GM21367 (cell line): ENCODE data around the gene TESK2.

Experiments used
- ATAC-seq: cut with Tn5 transposase; IDR thresholded peaks from one replicate; pipeline ENCODE4 v1.9.1; 2021; ENCODE audit not compliant: unreplicated experiment

TESK2 gene

DNA sequence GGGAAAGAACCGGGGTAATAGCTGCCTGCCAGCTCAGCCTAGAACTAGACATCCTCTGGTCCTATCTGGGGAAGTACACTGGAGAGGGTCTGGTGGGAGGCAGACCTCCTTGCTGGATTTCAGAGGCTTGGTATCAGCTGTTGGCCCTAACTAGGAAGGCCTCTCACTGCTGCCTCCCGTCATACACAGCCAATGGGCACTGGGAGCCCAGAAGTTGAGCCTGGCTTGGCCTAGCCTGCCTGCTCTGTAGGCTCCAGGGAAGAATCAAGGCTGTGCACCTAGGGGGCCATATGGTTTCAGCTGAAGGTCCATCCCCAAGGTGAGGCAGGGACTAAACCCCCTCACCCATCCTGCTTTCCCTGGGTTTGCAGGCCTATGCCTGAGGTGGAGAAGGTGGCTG lies 146.5 kb downstream of the TESK2 start:
- no peak for ATAC-seq

DNA sequence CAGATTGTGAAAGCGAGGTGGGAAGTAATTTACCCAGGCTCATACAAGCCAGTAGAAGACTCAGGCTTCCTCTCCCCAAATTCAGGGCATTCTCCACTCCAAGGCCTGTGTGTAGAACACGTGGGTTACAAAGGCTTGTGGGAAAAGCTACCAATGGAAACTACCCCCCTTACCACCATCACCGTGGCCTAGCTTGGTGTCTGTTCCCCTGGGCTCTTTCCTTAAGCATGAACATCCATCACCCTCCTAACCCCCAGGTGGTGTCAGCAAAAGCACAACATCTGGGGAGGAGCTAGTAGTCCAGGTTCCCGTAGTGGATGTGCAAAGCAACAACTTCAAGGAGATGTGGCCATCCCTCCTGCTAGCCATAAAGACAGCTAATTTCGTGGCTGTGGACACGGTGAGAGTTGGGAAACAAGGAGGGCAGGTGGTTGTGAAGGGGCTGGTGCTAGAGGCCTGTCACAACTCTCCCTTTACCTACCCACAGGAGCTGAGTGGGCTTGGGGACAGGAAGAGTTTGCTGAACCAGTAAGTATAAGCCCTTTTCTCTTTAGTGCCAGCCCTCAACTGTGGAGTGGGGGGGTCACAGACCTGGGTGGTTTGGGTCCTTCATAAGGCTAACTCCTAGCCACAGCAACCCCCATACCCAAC lies 150.0 kb downstream of the TESK2 start:
- ATAC-seq: no peak

DNA sequence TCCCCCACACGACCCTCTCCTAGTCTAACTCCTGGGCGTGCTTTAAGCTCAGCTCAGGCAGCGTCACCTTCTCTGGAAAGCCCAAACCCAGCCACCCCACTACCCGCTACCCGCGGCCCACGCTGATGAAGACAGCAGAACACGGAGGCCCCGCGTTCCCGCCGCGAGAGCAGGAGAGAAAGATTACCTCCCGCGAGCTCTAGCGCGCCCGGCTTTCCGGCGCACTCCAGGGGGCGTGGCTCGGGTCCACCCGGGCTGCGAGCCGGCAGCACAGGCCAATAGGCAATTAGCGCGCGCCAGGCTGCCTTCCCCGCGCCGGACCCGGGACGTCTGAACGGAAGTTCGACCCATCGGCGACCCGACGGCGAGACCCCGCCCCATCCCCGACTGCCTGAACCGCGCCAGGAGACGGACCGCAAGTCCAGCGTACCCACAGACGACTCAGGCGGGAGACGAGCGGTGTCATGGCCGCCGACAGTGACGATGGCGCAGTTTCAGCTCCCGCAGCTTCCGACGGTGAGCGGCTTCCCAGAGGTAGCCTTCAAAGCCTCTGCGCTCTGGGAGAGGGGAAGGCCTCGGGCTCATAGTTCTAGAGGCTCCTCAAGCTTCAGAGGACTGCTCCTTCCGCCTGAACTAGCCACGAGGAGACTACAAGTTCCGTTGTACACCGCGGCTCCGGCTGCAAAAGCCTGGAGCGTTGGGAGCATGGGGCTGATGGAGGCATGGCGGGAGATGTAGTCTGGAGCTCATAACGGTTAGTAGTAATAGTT lies 151.0 kb downstream of the TESK2 start, which contains the start of the genes MUTYH and TOE1:
MUTYH (minus strand) TSS at position 652 of the 770 bp plus-strand sequence. CDS start 5,935 bp downstream, outside the sequence.
TOE1 (plus strand) TSS at position 382 of the 770 bp plus-strand sequence; CDS start at position 465, 83 bp downstream.
- ATAC-seq: peak; percentile 62

DNA sequence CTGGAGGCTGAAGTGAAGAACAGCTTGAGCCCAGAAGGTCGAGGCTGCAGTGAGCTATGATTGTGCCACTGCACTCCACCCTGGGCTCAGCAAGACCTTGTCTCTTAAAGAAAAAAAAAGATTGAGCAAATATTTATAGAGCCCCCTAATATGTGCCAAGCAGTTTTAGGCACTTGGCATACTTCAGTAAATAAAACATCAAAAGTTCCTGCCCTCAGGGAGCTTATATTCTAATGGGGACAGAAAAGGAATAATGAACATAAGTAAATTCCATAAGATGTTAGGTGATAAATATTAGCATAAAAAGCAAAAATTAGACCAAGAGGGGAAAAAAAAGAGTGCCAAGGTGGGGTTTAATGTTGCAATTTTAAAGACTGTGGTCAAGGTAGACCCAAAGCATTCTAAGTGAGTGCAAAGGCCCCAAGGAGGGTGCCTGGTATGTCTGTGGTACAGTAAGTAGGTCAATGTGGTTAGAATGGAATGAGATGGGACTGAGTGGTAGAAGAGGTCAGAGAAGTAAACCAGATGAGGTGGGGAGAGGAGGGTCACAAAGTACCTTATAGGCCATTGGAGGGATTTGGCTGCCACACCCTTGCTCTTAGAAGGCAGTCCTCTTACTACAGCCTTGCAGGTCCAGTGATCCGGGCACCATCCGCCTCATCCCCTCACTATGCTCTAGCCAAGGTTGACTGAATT lies 153.2 kb downstream of the TESK2 start:
- no peak for ATAC-seq

DNA sequence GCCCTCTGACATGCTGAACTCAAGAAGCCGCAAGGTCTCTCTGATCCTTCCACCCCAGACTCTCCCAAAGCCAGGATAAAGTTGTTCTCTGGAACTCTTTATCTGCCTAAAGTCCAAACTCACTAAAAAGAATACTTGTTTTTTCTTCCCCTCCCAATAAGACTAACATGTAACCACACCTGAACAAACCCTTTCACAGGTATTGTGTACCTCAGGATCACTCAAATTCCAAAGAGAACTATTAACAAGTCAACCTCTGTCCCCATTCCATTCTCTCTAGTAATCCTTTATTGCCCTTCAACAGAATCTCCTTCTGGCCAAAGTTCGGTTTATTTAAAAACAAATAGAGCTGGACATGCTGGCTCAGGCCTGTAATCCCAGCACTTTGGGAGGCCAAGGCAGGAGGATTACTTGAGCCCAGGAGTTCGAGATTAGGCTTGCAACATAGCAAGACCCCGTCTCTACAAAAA lies 155.1 kb downstream of the TESK2 start:
- ATAC-seq: no peak

DNA sequence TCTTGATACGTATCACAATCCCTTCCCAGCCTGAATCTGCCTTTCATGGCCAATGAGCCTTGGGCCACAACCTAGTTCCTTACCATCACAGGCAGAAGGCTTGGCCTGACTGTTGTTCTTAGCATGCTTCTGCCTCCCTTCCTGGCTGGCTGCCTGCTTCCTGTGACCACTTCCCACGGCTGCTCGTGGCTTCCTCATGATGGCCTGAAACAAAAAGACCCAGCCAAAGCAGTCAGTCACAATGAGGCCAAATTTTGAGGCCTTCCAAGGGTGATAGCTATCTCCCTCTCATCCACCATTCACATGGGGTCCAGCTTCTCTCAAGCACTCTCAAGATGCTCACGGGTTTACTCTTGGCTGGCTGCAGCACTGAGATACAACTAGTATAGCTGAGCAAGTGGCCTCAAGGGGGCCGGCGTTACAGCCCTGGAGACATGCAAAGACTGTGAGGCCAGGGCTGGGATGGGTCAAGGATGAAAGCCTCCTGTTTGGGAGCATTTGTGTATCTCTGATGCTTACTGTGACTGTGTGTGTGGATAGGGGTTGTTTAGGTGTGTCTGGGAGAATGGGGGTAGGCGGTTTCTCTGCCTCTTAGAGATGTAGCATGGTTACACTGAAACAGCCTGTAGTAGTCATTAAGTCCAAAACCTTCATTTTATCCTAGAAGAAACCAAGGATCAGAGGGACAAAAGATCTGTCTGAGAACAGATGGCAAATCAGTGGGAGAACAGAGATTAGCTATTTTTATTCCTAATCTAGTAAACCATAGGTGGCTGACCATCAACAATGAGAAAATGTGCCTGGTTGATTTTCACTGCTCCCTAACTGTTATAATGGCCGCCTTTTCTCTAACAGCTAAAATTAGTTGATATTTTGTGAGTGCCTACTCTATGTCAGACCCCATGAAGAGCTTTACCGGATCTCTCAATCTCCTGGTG lies 156.4 kb downstream of the TESK2 start:
- ATAC-seq: no peak

DNA sequence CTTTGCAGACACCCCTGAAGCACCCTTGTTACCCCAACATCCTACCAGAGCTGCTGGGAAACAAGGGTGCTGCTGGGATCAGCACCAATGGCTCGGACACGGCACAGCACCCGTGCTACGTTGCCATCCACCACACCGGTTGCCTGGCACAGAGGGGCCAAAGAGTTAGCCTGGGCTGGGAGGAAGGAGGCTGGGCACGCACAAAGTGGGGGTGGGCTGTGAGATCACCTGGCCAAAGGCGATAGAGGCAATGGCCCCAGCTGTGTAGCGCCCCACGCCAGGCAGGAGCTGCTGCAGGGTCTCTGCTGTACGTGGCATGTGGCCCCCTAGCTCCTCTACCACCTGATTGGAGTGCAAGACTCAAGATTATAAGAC lies 158.6 kb downstream of the TESK2 start:
- ATAC-seq: no peak

DNA sequence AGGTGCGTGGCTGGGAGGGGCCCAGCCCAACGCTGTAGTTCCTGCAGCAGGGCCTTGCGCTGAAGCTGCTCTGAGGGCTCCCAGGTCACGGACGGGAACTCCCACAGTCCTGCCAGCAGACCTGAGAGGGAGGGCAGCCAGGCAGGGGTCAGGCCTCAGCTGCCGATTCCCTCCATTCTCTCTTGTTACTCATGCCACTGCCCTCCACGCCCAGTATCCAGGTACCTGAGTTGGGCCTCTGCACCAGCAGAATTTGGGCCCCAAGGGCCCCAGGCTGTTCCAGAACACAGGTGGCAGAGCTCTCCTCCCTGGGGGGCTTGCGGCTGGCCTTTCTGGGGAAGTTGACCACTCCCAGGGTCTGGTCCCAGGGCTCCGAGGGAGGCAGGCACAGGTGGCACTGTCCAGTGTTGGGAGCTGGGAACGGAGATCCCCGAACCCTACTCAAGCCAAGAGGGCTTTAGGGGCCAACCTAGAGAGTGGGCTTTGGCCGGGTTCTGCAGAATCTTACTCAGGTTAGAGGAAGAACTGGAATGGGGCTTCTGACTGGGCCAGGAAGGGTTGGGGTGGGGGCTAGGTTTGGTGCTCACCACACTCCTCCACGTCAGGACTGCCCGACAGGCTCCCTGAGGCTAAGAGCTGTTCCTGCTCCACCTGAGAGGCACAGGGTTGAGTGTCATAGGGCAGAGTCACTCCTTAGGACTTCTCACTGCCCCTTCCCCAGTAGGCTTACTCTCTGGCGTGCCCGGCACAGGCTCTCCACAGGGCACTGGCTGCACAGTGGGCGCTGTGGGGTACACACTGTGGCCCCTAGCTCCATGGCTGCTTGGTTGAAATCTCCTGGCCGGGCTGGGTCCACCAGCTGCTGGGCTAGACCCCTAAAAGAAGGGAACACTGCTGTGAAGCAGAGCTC lies 159.3 kb downstream of the TESK2 start:
- ATAC-seq: no peak

DNA sequence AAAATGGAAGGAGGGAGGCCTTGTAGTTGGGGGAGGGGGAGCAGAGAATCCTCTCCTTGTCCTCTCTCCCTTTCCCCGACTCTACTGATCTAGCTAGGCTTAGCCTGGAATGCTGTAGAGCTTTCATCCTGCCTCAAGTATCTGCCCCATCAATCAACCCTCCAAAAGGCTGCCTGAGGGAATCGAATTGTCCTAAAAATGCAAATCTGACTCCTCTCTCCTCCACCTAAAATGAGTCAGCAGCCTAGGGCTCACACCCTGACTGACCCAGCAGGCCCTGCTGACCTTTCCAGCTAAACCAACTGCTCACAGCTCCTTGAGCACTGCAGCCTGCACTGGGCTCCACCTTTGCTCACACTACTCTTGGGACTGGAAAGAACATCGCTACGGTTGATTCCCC lies 161.5 kb downstream of the TESK2 start:
- ATAC-seq: no peak

DNA sequence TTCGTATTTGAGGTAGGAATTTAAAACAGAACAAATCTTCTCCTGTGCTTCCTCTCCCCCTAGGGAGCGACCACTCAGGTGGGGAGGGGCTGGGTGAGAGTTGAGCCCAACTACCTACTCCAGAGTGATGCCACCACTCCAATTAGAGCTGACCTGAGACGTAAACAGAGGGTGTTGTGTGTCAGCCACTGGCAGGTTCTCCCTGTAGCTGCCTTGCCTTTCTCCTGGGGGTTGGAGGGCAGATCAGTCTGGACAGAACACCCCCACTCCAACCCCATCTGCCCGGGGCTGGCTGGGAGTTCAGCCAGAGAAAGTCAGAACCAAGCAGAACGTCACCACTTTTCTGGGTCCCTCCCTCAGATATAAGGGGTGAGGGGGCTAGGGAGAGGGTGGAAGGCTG lies 162.3 kb downstream of the TESK2 start:
- no peak for ATAC-seq

DNA sequence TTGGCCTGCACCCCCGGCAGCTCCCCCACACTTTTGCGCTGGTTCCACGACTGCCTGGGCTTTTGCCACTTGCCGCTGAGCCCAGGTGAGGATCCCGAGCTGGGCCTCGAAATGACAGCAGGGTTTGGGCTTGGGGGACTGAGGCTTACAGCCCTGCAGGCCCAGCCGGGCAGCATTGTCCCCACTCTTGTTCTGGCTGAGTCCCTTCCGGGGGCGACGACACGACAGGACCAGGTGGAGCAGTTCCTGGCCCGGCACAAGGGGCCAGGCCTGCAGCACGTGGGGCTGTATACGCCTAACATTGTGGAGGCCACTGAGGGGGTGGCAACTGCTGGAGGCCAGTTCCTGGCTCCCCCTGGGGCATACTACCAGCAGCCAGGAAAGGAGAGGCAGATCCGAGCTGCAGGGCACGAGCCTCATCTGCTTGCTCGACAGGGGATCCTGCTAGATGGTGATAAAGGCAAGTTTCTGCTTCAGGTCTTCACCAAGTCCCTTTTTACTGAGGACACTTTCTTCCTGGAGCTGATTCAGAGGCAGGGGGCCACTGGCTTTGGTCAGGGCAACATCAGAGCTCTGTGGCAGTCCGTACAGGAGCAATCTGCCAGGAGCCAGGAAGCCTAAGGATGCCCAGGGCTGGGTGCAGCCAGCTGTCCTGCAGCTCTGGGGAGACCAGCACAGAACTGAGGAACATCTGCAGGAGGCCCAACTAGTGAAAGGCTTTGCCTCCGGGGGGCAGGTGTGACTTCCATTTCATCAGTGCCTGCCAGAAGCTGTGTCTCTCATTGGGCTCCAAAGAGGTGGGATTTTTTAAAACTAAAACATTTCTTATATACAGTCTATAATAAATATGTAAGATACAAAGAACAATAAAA lies 163.1 kb downstream of the TESK2 start:
- ATAC-seq: no peak

DNA sequence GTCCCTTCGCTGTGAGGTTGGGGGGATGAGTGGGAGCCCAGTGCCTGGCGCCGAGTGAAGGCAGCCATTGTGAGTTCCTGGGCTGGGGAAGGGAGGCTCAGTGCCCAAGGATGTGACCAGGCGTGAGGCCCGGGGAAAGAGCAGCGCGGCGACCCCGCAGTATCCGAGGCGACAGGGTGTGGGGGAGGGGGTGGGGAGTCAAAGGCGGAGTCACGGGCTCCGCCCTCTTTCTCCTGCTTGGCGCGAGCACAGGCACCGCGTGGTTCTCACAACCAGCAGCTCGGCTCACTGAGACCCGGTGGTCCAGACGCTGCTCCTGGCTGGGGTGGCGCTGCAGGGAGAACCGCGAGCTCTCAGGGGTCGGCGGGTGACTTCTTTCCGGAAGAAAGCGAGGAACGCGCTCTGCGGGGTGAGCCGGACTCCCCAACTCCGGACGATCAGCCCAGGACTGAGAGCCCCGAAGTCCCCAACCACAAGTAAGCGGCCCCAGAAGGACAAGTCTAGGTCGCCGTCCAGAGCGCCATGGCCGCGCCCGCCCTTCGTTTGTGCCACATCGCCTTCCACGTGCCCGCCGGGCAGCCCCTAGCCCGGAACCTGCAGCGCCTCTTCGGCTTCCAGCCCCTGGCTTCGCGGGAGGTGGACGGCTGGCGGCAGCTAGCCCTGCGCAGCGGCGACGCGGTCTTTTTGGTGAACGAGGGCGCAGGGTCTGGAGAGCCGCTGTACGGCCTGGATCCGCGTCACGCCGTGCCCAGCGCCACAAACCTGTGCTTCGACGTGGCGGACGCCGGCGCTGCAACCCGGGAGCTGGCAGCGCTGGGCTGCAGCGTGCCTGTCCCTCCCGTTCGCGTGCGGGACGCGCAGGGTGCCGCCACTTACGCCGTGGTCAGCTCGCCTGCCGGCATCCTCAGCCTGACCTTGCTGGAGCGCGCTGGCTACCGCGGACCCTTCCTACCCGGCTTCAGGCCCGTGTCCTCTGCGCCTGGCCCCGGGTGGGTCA lies 164.0 kb downstream of the TESK2 start, which contains the start of gene HPDL:
HPDL (plus strand) TSS at position 269 of the 997 bp plus-strand sequence; CDS start at position 523, 254 bp downstream.
- ATAC-seq: peak; percentile 37

DNA sequence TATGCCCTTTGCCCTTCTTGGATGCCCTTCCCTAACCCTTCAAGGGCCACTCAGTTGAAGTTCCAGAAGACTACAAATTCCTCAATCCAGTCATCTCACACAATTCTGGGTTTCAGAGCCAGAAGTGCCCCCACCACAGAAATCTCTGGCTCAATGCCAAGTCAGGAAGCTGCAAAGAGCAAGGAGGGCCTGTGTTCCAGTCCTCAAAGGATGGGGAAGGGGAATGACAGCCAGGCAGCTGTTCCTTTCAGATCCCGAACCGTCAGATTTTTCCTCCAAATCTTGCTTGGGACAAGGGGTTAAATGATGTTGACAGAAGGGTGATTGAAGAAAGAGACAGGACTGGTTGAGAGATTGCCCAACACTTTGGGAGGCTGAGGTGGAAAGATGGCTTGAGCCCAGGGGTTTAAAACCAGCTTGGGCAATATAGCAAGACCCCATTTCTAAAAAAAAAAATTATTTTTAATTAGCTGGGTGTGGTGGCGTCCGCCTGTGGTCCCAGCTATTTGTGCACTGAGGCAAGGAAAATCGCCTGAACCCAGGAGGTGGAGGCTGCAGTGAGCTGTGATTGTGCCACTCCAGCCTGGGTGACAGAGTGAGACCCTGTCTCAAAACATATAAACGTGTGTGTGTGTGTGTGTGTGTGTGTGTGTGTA lies 165.0 kb downstream of the TESK2 start:
- no peak for ATAC-seq

DNA sequence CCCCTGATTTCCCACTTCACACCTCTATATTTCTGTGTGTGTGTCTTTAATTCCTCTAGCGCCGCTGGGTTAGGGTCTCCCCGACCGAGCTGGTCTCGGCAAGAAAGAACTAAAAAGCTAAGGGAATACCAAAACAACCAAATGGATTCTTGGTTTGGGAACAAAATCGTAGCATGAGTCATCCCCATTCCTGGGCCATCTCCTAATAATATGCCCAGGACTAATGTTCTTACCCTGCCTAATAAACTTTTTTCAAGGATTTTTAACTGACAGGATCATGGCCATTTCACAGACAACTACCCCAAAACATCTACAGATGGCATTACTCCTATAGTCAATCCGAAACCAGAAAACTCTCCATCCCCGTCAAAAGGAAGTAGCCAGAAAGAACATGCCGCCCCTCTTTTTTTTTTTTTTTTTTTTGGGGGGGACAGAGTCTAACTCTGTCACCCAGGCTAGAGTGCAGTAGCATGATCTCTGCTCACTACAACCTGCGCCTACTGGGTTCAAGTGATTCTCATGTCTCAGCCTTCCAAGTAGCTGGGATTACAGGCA lies 168.4 kb downstream of the TESK2 start:
- ATAC-seq: no peak

DNA sequence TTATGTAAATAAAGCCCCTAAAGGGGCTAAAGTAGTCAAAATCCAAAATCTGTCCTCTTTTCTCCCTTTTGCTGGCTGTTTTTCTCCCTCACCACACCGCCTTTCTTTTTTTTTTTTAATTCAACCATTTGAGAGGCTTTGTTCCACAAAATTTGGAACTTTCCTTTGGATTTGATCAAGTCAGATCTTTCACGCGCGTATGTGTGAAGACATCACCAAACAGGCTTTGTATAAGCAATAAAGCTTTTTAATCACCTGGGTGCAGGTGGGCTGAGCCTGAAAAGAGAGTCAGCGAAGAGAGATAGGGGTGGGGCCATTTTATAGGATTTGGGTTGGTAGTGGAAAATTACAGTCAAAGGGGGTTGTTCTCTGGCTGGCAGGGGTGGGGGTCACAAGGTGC lies 169.5 kb downstream of the TESK2 start:
- no peak for ATAC-seq

DNA sequence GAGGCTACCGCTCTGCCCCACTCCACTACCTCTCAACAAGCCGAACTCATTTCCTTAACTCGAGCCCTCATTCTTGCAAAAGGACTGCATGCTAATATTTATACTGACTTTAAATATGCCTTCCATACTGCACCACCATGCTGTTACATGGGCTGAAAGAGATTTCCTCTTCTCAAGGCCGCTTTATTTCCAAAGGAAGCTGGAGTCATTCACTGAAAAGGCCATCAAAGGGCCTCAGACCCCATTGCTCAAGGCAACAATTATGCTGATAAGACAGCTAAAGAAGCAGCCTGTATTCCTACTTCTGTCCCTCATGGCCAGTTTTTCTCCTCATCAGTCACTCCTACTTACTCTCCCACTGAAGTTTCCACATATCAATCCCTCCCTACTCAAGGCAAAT lies 171.2 kb downstream of the TESK2 start:
- ATAC-seq: no peak
